GM21786 (cell line): ENCODE data around the gene USP36.
"Not testable (repeated sequence)": the region's sequence is repeated elsewhere in the genome, so short reads cannot be mapped to it uniquely, and the experiment has no call there.

Experiments used
- ATAC-seq: cut with Tn5 transposase; IDR thresholded peaks from one replicate; pipeline ENCODE4 v1.9.1; 2021; ENCODE audit not compliant: unreplicated experiment

Gene USP36

GRCh38 chr17:78774453-78774852 lies 66.2 kb downstream of the USP36 start:
- no peak for ATAC-seq

DNA sequence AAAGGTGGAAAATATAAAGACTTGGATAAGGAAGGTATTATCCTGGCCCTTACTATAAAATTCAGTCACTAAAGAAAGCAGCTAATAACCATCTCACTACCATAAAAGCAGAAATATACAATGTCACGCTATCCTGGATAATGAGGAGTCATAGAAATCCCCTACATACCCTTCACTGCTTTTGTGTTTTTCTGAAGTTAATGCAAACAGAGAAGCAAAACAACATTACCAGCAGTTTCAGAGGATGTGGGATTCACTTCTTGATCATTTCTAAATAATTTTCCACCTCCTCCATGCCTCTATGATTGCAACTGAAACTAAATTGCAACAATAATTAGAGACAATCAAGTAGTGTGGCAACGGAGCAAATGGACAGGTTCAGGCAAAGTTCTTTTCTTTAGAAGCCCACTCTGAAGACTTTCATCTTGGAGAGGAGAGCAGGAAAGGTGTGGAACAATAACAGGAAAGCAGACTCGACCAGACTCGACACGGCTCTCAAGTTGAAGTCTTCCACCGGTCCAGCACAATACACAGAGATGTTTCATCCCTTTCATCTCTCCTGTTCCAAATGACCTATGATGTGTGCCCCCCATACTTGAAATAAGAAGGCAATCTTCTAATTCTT lies 68.7 kb downstream of the USP36 start:
- ATAC-seq = no peak

DNA sequence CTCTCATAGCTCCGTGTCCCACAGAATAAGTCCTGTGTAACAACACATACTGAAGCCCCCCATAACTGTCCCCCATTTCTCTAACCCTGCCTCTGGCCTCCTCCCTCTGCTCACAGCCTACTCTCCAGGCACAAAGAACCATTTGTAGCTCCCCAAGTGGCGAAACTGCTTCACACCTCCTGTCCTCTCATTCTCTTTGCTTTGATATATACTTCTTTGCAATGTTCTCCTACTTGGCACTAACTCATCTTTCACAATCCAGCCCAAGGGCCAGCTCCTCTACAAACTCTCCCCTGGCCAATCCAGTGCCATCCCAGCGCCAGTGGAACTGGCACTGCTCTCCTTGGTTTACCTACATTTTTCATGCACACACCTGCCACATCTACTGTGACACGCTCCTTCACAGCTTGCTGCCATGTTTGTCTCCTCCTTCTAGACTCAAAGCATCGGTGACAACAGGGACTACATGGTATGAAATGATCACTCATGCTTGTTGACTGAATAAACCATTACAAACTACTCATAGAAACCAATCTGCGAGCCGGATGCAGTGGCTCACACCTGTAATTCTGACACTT lies 71.3 kb downstream of the USP36 start:
- ATAC-seq = no peak

DNA sequence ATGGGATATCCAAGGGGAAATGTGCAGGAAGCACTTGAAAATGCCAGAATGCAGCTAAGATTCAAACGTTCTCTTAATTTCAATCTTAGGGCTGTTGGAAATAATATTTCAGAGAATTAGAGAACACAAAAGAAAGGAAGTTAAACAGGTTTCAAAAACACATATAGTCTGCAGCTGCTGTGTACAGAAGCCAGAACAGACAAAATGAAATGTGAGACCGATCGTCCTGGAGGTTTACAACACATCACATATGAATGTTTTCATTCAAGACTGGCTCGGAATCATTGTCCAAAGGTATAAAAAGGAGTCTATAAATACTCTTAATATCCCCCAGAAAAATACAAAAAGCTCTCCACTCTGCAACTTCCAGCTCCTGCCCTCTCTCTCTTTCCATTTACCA lies 72.8 kb downstream of the USP36 start:
- ATAC-seq = no peak

DNA sequence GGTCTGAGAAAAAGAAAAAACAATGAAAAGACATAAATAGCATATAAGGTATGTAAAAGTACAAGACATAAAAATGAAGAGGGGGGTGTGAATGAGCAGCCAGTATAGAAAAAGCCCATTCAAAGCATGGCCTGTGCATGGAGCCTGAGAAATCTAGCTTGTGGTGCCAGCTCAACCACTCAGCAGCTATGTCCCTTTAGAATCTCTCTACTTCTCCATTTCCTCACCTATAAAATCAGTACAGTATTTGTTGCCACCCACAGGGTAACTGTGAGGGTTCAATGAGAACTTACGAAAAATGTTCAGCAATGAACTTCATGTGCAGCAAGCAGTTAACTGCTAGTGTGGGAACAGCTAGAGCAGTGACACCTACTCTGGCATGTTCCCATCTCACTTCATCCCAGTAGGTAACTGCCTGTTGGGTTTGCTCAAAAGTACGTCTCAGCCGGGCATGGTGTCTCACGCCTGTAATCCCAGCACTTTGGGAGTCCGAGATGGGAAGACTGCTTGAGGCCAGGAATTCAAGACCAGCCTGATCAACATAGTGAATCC lies 73.8 kb downstream of the USP36 start:
- ATAC-seq = no peak

DNA sequence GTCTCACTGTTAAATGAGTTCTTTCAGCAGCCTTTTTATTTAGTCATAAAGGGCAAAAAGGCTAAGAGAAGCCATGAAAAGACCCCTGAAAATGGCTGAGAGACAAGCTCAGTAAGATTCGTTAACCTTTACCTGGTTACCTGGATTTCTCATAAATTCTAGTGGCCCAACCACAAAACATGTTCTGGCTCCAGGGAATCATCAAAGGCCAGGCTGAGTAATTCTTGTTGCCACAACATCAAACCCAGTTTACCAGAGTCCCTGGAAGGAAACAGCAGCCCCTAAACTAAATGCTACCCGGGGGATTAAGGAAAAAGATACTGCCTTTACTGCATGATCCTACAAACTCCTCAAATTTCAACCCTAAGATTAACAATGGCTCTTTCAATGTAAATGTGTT lies 74.4 kb downstream of the USP36 start:
- no peak for ATAC-seq

- no peak for ATAC-seq
Measured at GRCh38 chr17:78765821-78766220, 74.8 kb downstream of the USP36 start.

GRCh38 chr17:78764871-78765270 lies 75.7 kb downstream of the USP36 start:
- ATAC-seq = no peak

DNA sequence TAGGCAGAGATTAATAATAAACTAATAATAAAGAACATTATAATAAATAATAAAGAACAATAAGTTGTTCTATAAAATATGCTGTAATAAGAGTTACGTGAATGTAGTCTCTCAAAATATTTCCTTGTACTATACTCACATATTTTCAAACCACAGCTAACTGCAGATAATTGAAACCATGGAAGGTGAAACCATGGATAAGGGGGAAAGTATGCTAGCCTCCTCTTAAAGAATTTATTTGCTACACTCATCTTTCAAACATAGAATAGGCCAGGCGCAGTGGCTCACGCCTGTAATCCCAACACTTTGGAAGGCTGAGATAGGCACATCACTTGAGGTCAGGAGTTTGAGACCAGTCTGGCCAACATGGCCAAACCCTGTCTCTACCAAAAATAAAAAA lies 77.1 kb downstream of the USP36 start:
- no peak for ATAC-seq

DNA sequence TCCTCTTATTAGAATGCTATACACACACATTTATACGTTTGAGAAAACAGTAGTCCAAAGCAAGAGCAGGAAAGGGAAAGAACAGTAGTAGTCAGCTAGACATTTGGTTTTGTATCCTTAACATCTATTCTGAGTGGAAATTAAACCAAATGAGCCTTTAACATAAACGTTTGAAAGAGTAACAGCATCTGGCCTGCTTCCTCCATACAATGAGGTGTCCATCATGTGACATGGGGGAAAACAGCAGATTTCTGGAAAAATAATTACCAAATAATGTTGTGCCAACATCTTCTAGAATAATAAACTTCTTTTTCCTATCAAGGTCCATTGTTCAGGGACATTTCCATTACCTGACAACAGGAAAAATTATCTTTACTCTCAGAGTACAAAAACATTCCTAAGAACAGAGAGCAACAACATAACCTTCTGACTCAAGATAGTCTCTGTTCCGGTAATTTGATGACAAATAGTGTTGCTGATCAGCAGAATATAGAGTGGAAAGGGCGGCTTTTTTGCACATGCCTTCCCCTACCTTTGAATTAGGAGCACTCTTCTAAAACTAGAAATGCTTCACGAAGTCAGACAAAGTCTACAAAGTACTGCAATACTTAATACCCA lies 78.7 kb downstream of the USP36 start:
- no peak for ATAC-seq

DNA sequence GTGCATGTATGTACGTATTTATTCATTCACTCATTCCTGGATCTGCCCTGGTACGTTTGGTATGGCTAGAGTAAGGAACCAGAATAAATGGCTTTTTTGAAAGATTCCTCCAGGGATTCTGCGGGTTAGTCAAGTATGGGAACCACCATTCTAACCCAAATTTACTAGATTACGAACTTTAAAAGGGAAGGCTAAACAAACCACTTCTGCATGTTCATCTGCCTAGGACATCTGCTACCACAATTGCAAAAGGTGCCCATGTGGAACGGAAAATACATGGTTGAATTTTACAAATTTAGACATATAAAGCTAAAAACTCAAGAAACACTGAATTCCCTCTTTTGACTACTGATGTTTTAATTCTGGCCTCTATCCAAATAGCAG lies 80.7 kb downstream of the USP36 start:
- ATAC-seq = no peak

DNA sequence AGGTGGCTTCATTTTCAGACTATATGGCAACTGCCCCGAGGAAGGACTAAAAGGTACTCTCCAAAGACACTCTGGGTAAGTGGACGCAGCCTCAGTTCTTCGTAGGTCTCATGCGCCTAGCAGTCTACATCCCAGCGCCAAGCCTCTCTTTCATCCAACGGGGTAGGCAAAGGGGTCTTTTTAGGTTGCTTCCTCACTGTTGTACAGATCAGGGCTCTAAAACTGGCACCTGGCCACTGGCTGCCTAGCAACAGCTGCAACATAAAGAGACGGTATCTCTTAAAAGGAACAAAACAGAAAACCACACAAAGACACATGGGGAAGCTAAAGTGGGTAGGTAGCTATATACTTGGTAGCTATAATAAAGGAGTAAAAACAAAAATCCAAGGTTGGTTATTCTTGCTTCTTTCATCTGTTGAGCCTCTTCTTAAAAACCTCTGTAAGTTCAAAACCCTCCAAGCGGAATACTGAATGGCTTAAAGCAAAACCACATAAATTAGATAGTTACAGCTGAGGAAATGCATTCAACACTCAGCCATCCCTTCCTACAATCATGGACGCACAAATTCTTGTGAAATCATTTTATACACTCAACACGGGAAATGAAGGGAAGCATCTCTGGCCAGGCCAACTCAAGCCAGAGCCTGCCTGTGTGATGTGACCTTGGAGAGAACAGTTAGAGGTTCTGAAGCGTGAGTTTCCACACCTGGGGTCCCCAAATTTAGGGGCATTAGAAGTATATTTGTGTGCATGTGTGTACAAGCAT lies 81.2 kb downstream of the USP36 start:
- ATAC-seq = peak; percentile 75

DNA sequence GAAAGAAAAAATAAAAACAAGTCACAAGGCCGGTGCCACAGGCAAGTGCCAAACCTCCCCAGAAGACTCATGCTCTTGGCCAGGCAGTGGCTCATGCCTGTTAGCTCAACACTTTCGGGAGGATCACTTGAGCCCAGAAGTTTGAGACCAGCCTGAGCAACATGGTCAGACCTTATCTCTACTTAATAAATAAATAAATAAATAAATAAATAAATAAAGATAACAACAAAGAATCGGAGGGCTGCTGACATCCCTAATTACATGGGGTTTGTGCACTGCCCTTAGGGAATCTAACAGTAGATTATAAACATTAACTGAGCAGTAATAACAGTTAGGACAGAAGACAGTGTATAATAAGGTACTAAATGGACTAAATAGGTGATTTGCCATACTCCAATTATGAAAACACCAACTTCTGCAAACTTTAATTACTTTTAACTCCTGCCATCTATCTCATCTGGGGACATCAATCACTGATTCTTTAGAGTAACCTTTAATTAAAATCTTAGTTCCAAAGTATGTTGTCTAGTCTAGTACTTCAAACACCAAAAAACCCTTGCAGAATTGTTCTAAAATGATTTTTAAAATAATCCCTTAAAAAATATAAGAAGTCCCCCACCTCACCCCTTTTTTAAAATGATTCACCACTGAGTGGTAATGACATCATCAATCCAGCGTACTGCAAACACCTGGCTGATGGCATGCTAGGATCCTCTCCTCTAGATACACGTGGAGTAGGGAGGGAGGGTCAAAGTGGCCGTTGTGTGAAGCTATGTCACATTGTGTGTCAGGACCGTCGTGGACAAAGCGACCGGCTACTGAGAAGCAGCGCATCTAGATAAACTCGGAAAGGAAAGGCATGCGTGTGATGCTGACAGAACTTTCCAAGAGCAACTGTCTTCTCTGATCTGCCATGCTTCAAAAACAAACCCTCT lies 87.0 kb downstream of the USP36 start:
- no peak for ATAC-seq

- ATAC-seq = no peak
Measured at GRCh38 chr17:78751447-78752161, 89.0 kb downstream of the USP36 start.

- ATAC-seq = not testable (repeated sequence)
Measured at GRCh38 chr17:78751000-78751399, 89.6 kb downstream of the USP36 start.

DNA sequence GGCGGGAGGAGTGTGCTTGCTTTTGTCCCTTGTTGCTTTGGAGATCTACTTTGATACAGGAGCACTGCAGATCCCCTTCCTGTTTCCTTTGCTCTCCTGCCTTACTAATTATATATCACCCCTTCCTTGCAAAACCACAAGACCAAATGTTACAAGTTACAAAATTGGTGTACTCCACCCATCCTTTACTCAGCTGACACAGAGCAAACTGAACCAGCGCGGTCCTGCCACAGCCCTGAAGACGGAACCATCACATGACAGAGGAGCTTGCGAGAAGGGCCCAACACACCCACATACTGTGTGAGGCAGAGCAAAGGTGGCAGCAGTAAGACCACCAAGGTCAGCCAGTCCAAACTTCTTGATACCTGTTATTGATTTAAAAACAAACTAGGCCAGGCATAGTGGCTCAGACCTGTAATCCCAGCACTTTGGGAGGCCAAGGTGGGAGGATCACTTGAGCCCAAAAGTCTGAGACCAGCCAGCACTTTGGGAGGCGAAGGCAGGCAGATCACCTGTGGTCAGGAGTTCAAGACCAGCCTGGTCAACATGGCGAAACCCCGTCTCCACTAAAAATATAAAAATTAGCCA lies 91.8 kb downstream of the USP36 start:
- ATAC-seq = peak; percentile 61

DNA sequence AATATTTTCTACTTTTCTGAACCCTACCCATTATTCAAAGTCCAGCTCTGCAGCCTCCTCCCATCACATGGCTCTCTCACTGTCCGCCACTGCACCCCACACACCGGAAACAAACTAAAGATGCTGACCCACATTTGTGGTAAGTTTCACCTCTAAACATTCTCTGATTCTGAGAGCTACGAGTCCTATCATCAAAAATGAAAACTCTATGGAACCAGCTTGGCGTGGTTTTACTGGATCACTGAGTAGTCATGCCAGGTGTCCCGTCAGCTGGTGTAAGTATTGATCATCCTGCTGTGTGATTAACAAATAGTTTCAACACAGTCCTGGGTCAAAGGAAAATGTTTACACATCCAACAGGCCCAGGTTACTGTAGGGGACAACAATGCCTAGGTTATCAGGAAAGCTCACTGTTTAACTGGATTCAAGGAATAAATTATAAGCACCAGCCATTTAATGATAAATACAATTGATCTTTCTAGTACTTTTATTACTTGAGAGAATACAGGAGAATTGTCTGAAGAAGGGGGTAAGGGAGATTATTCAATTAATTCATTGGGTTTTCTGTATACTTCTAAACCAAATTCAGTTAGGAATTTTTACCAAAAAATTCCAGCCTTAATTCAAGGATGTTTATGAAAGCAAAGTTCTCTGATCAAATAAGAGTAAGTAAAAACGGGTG lies 92.4 kb downstream of the USP36 start:
- ATAC-seq = peak; percentile 43

GRCh38 chr17:78747488-78747887 lies 93.1 kb downstream of the USP36 start:
- ATAC-seq = no peak

DNA sequence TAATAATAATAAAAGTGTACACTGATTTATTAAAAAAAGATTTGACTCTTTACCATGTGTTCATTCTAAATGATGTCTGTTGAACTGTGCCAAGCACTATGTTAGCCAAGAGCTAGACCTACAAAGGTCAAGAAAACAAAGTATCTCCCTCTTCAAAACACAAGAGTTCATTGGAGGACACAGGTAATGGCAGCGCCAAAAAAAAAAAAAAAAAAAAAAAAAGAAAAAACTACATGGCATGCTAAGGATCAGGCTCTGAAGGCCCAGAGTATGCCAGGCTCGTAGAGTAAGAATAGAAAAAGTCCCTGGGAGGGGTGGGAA lies 93.7 kb downstream of the USP36 start:
- ATAC-seq = no peak
